HG03575 (cell line): ENCODE data around the gene TRIM27.
"Not testable (repeated sequence)": the region's sequence is repeated elsewhere in the genome, so short reads cannot be mapped to it uniquely, and the experiment has no call there.

ENCODE experiments used
- ATAC-seq: cut with Tn5 transposase; IDR thresholded peaks from one replicate; pipeline ENCODE4 v1.9.1; 2021; ENCODE audit not compliant: unreplicated experiment, insufficient number of reproducible peaks, low FRiP score; ENCODE audit errors: extremely low read depth

The TRIM27 gene, protein sequence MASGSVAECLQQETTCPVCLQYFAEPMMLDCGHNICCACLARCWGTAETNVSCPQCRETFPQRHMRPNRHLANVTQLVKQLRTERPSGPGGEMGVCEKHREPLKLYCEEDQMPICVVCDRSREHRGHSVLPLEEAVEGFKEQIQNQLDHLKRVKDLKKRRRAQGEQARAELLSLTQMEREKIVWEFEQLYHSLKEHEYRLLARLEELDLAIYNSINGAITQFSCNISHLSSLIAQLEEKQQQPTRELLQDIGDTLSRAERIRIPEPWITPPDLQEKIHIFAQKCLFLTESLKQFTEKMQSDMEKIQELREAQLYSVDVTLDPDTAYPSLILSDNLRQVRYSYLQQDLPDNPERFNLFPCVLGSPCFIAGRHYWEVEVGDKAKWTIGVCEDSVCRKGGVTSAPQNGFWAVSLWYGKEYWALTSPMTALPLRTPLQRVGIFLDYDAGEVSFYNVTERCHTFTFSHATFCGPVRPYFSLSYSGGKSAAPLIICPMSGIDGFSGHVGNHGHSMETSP

DNA sequence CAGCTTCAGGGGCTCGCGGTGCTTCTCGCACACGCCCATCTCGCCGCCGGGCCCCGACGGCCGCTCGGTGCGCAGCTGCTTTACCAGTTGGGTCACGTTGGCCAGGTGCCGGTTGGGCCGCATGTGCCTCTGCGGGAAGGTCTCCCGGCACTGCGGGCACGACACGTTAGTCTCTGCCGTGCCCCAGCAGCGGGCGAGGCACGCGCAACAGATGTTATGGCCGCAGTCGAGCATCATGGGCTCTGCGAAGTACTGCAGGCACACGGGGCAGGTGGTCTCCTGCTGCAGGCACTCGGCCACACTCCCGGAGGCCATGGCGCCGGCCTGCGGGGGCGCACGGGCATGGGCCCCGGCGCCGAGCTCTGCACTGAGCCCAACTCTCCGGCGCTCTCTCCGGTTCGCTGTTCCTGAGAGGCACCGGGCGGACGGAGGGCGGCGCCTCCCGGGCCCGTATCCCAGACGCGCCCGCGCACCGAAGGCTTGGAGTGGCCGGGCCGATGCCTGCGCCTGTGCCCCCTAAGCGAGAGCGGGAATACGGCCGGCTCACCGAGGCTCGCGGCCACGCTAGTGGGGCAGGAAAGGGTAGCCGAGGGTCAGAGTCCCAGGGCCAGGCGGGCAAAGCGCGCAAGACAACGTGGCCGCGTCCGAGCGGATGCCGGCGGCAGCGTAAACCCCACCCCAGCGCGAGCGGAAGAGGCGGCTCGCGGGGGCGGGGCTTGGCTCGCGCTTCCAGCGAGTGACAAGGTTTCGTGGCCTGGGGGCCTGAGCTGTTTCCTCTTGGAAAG lies at the start of gene TRIM27:
TSS of gene TRIM27 (minus strand) at position 668 of the 785 bp plus-strand sequence. CDS start at position 315, 353 bp downstream.
- no peak for ATAC-seq

DNA sequence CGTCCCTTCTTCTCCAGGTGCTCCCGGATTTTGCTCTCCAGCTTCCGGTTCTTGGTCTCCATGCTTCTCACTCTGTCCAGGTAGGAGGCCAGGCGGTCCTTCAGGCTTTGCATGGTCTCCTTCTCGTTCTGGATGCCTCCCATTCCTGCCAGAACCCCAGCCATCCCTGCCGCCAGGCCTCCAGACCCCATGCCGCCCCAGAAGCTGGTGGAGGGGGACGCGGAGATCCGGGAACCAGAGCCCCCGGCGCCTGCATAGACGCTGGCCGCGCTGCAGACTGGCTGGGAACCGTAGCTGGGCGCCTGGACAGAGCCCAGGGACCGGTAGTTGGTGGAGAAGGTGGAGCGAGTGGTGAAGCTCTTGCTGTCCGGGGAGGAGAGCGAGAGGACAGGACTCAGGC lies 46.3 kb upstream of the TRIM27 start:
- ATAC-seq = not testable (repeated sequence)

DNA sequence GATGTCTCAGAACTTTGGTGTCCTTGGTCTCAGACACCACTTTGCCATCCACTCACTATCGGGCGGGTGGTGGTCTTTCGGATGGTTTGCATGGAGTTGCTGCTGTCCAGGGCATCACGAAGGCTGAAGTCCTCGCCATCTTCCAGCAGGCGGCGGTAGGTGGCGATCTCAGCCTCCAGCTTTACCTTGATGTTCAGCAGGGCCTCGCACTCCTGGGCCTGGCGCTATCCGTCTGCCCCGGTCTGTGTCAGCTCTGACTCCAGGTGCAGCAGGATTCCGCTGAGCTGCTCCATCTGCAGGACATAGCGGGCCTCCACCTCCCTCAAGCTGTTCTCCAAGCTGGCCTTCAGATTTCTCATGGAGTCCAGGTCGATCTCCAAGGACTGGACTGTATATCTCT lies 45.3 kb upstream of the TRIM27 start:
- no peak for ATAC-seq

DNA sequence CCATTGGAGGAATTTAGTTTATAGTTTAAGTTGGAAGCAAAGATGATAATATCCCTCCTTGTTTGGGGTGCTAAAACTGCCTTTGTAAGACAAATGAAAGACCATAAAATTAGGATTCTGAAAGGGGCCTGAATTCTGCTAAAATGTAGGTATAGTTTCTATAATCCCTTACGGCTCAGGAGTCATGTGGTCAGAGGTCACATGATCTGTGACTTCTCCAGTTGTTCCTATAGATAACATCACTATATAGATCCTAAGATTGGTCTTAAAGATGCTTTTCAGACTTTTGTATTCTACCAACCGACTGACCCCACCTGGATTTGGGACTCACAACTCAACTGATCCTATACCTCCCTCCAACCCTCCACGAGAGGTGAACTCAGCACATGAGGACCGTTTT lies 44.7 kb upstream of the TRIM27 start:
- no peak for ATAC-seq

DNA sequence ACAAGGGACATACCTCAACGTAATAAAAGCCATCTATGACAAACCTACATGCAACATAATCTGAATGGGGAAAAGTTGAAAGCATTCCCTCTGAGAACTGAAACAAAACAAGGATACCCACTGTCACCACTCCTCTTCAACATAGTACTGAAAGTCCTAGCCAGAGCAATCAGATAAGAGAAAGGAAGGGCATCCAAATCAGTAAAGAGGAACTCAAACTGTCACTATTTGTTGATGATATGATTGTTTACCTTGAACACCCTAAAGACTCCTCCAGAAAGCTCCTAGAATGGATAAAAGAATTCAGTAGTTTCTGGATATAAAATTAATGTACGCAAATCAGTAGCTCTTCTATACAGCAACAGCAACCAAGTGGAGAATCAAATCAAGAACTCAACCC lies 41.9 kb upstream of the TRIM27 start:
- ATAC-seq = no peak

DNA sequence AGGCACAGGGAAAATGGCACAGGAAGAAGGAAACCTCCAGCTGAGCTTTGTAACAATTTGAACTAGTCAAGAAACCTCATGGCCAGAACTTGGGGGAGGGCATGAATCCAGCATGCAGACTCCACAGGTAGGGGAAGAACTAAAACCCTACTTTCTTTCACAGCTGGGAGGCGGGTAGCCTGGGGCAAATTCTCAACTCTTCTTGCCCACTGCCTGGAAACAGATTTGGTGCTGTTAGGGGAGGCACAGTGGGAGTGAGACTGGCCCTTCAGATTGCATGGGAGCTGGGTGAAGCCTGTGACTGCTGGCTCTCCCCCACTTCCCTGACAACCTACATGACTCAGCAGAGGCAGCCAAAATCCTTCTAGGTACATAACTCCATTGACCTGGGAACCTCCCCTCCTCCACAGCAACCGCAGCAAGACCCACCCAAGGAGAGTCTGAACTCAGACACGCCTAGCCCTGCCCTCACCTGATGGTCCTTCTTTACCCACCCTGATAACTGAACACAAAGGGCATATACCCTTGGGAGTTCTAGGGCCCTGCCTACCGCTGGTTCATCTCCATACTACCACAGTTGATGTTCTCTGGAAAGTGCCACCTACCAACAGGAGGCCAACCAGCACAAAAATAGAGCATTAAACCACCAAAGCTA lies 37.2 kb upstream of the TRIM27 start:
- no peak for ATAC-seq

DNA sequence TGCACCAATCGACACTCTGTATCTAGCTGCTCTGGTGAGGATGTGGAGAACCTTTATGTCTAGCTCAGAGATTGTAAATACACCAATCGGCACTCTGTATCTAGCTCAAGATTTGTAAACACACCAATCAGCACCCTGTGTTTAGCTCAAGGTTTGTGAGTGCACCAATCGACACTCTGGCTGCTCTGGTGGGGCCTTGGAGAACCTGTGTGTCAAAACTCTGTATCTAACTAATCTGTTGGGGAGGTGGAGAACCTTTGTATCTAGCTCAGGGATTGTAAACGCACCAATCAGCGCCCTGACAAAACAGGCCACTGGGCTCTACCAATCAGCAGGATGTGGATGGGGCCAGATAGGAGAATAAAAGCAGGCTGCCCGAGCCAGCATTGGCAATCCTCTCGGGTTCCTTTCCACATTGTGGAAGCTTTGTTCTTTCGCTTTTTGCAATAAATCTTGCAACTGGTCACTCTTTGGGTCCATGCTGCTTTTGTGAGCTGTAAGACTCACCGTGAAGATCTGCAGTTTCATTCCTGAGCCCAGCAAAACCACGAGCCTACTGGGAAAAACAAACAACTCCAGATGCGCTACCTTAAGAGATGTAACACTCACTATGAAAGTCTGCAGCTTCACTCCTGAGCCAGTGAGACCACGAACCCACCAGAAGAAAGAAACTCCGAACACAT lies 34.9 kb upstream of the TRIM27 start:
- ATAC-seq = not testable (repeated sequence)

DNA sequence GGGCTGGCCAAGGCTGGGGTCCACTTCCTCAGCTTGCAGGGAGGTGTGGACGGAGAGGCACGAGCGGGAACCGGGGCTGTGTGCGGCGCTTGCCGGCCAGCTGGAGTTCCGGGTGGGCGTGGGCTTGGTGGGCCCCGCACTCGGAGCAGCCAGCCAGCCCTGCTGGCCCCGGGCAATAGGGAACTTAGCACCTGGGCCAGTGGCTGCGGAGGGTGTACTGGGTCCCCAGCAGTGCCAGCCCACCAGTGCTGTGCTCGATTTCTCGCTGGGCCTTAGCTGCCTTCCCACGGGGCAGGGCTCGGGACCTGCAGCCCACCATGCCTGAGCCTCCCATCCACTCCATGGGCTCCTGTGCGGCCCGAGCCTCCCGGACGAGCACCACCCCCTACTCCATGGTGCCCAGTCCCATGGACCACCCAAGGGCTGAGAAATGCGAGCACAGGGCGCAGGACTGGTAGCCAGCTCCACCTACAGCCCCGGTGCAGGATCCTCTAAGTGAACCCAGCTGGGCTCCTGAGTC lies 34.1 kb upstream of the TRIM27 start:
- not testable (repeated sequence) for ATAC-seq

DNA sequence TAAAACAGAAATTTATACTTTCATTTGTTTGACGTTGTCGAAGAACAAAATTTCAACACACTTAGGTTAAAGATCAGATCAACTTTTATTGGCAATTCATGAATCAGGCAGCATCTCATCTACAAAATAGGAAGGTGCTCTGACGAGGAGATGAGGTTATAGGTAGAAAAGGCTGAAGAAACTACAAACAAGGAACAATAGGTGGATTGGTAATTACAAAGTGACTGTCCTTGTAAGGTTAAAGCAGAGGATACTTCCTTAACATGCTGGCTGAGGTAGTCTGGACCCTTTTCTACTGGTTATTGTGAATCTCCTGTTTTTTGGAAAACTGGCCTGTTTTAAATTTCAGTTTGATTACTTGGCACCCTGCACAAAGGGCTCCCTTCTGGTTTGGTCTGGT lies 32.5 kb upstream of the TRIM27 start:
- ATAC-seq = no peak

DNA sequence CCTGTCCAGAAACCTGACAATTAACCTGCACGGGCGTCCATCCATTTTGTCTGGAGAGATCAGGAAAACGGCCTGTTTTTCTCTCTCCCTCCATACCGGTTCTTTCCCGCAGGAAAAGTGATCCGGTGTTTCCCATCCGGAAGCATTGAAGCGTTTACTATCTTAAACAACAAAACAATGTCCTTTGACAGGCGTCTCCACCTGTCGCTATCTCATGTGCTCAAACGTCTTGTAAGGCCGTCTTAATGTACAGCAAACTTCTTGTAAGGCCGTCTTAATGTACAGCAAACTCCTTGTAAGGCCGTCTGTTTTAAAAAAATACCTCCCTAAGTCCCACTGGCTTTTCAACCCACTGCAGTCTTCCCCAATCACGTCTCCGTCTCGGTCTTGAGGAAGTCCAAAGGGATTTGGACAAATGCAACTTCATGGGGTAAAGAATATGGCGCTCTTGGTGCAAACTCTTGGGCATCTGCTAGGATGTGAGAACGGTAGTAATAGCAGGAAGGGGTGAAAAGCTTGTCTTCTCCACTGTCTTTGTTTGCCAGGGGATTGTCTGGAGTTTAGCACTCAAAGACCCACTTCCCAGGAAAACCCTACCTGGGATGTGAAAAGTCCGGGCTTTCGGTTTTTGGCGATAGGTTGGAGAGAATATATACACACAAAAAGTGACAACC lies 29.9 kb upstream of the TRIM27 start:
- ATAC-seq = no peak

DNA sequence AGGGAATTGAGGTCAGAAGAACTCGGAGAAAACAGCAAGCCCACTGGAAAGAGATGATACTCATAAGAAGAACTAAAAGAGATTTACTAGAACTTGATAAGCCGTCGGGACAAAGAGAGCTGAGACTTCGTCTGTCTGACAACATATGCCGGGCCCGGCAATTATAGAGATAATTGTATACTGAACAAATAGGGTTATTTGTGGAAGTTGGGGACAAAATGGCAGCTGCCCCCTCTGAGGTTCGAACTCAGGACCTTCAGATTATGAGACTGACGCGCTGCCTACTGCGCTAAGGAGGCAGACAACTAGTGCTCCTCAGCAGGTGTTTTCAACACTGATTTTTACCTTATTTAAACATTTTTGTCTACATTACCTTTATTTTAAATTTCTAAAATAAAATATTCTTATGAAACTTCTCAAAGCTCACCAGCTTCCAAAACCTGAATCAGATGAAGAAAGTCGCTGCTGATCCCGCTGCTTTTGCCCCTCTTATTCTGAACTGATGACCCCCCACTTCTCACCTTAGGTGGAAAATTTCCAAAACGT lies 29.3 kb upstream of the TRIM27 start:
- no peak for ATAC-seq

DNA sequence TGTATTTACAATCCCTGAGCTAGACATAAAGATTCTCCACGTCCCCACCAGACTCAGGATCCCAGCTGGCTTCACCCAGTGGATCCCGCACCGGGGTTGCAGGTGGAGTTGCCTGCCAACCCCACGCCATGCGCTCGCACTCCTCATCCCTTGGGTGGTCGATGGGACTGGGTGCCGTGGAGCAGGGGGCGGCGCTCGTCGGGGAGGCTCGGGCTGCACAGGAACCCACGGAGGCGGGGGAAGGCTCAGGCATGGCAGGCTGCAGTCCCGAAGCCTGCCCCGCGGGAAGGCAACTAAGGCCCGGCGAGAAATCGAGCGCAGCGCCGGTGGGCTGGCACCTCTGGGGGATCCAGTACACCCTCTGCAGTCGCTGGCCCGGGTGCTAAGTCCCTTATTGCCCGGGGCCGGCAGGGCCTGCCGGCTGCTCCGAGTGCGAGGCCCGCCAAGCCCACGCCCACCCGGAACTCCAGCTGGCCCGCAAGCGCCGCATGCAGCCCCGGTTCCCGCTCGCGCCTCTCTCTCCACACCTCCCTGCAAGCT lies 25.9 kb upstream of the TRIM27 start:
- not testable (repeated sequence) for ATAC-seq

DNA sequence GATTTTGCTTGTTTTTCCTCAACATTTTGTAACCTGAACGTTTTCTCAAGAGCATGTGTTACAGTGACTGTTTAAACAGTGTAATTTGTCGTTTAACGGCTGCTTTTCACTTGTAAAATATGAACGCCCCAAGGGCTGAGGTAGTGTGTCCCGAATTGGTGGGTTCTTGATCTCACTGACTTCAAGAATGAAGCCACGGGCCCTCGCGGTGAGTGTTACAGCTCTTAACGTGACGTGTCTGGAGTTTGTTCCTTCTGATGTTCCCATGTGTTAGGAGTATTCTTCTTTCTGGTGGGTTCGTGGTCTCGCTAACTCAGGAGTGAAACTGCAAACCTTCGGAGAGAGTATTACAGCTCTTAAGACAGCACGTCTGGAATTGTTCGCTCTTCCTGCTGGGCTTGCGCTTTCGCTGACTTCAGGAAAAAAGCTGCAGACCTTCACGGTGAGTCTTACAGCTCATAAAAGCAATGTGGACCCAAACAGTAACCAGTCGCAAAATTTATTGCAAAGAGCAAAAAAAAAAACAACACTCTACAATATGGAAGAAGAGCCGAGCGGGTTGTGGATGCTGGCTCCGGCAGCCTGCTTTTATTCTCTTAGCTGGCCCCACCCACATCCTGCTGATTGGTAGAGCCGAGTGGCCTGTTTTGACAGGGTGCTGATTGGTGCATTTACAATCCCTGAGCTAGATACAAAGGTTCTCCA lies 25.1 kb upstream of the TRIM27 start:
- ATAC-seq = no peak

DNA sequence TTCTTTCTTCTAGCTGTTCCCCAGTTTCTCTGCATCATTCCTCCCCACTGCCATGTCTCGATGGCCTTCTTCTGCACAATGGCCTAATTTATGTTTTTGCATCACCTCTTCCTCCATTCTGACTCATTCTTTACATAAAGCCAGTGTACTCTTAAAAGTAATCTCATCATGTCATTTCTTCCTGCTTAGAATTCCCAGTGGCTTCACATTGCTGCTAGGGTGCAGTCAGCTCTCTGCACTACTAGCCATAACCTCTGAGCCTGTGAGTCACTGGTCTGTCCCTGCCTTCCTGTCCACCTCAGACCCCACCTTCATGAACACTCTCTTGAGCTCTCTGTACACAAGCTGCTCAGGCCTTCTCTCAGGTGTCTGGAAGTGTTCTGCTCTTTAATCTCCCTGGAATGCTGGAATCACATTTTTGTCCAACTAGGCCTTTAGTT lies 24.1 kb upstream of the TRIM27 start:
- ATAC-seq = no peak

DNA sequence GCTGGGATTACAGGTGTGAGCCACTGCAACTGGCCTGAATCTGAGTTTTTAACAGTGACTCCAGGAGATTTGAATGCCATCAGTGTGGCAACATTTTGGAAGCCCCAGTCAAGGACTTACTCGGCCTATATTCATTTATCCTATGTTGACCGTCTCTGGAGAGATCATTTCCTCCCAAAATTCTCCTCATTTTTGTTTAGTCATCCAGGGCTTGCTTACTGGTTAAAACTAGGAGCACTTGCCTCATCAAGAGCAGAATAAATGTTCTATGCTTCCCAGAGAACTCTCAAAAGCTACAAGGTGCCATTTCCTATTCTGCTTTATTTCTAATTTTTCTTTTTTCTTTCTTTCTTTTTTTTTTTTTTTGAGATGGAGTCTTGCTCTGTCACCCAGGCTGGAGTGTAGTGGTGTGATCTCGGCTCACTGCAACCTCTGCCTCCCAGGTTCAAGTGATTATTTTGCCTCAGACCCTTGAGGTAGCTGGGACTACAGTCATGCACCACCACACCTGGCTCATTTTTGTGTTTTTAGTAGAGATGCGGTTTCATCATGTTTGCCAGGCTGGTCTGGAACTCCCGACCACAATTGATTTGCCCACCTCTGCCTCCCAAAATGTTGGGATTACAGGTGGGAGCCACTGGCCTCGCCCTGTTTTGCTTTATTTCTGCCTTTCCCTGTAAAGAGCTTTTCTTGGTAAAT lies 23.4 kb upstream of the TRIM27 start:
- ATAC-seq = no peak

DNA sequence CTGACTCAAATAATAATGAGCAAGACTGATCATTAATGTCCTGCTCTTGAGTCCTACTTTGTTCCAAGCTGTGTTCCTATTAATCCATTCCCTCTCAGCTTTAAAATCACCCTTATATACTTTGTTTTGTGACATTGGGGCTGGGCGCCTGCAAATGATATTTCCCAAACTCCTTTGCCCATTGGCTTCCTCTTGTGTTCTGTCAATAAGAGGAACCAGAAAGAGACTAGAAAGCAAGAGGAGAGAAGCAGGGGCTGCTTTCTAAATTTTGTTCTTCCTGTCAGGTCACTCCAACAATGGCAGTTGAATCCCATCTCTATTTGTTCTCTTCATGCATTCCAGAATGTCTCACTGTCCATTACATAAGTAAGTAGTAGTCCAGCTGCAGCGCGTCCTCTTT lies 21.6 kb upstream of the TRIM27 start:
- no peak for ATAC-seq

DNA sequence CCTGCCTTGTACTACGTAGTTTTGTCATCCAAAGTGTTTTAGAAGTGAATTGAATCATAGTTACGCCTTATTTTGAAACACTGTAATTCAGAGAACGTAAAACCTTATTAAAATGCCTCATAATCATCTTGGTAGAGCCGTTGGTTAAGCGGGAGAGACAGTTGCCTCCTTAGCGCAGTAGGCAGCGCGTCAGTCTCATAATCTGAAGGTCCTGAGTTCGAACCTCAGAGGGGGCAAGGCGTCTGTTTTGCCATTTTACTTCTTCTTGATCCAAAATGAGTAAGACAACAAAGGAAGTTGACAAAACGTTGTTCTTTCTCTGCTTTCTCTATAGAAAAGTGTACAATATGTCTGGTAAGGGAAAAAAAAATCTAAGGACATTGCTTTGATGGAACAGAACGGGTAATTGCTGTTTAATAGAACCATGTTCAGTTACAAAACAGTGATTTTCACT lies 20.7 kb upstream of the TRIM27 start:
- no peak for ATAC-seq
